Stomach (tissue), 9 donors: ENCODE results near the gene RANBP3. TPM values are rescaled to one million over a fixed set of nuclear protein-coding genes. Genes with fewer than 3 reads are reported as not detected.

Experiments used
- DNase-seq, 2 donors: peaks; one replicate each; pipeline versions ENCODE4 v3.0.0 to v3.0.0-alpha.2; 2013 to 2019
- H3K27ac ChIP-seq, 5 donors: fragments of 200-600 bp in 4 of 5; sonication (generic) in 4 of 5; one replicate each; pipeline ENCODE4 v1.5.1; 2013 to 2019; ENCODE audit warnings: mild to moderate bottlenecking in 1 of 5, moderate library complexity in 1 of 5
- H3K27me3 ChIP-seq, 3 donors: fragments of 200-600 bp; sonication (generic); one replicate each; pipeline ENCODE4 v1.5.1; 2017 to 2019; ENCODE audit warnings: mixed run types in 1 of 3
- H3K36me3 ChIP-seq, 4 donors: fragments of 200-600 bp; sonication (generic); 1 replicate in 3 of 4; 2 replicates in 1 of 4; pipeline ENCODE4 v1.5.1; 2016 to 2019
- H3K4me1 ChIP-seq, 4 donors: fragments of 200-600 bp; sonication (generic); one replicate each; pipeline ENCODE4 v1.5.1; 2016 to 2019
- H3K4me3 ChIP-seq, 4 donors: fragments of 200-600 bp; sonication (generic) in 3 of 4; one replicate each; pipeline ENCODE4 v1.5.1; 2016 to 2019; ENCODE audit warnings: mild to moderate bottlenecking in 1 of 4
- H3K9me3 ChIP-seq, 4 donors: fragments of 200-600 bp; sonication (generic); one replicate each; pipeline ENCODE4 v1.5.1; 2016 to 2019
- EP300 ChIP-seq: sonication (generic); formaldehyde crosslinking; IDR thresholded peaks from one replicate; pipeline ENCODE4 v1.6.1; 2017; ENCODE audit warnings: antibody characterized with exemption
- POLR2A ChIP-seq, 4 donors: fragments of 450-650 bp; IDR thresholded peaks; one replicate each; pipeline ENCODE4 v1.6.1; 2016; ENCODE audit warnings: antibody characterized with exemption in 4 of 4, control low read depth in 2 of 4, mild to moderate bottlenecking in 1 of 4, moderate library complexity in 1 of 4
- POLR2AphosphoS5 ChIP-seq, 3 donors: sonication (generic); formaldehyde crosslinking; IDR thresholded peaks; one replicate each; pipeline ENCODE4 v1.6.1; 2016; ENCODE audit warnings: antibody characterized with exemption in 3 of 3
- WGBS, 5 donors: extraction: QIAGEN DNeasy Blood & Tissue Kit in 3 of 5; methylation state at CpG; one replicate each; pipeline versions ENCODE4 v1.1.5 to v1.1.7; 2013 to 2018; 5-methylcytosine and 5-hydroxymethylcytosine counted together
- intact Hi-C: fragments of 100-400 bp; cut with DNase I; formaldehyde crosslinking; loops from one replicate; pipeline ENCODE4 v1.15.1; 2023; ENCODE audit warnings: low total_unique reads
- polyA plus RNA-seq, 3 donors: library from polyadenylated mRNA; stranded (reverse); fragments of 200-250 nt; gene quantifications; one replicate each; pipeline ENCODE4 v1.2.3, GENCODE V29; 2013
- total RNA-seq, 5 donors: library from RNA; depleted of rRNA; stranded (reverse); fragments of >200 nt; gene quantifications; one replicate each; pipeline versions ENCODE4 v1.1.0 to v1.2.3, GENCODE V29; 2014 to 2016
- TF ChIP-seq, protein P1 (sequence below), 7 experiments: fragments of 450-650 bp in 4 of 7; fragments of 200-600 bp in 3 of 7; sonication (generic) in 3 of 7; IDR thresholded peaks; one replicate each; pipeline ENCODE4 v1.5.1; 2016 to 2019; ENCODE audit warnings: antibody characterized with exemption in 7 of 7, control low read depth in 2 of 7, mild to moderate bottlenecking in 1 of 7
- donor health status: healthy with polysubstance abuse.
- donor health status: Bipolar disorder and iron deficiency.
- donor health status: healthy.

The RANBP3 gene
- total and polyA plus RNA-seq, 8 donors: 27.7 to 235 (median 39.2) TPM

DNA sequence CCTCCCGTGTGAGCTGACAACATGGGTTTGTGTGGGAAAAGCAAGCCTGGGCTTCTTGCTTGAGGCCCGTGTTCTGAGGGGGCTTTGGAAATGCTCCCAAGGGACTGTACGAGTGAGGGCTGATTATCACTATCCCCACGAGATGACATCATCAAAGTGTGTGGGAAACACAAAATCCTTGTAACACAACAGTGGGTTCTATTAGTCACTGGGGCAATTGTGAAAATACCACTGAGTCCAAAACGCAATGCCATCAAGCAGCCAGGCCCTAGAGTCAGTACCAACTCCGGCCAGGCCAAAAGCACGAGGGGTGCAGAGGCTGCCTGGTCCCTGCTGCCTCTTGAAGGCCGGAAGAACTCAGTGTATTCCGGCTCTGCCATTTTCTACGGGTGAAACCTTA lies 34.3 kb downstream of the RANBP3 start:
- peaks cover 18 to 38% (median 33%) of the 10 kb centered on the region in 4 donors for H3K36me3 ChIP-seq
- 59 to 76% (median 66%) methylated on average over 10 of the region's 10 CpGs for WGBS, 5 donors
- no peak overlapping the region for H3K4me3 ChIP-seq
- intact Hi-C loops: no loop called here
- H3K27me3 ChIP-seq: no peaks in the 10 kb centered on the region
- H3K27ac ChIP-seq: peak overlapping the region in 4 of 5 donors; percentile 57 to 84 (median 64)
- H3K4me1 ChIP-seq: peaks cover 44 to 82% (median 56%) of the 10 kb centered on the region in 4 donors
- no peaks in the 10 kb centered on the region for H3K9me3 ChIP-seq
- no peak for TF ChIP-seq POLR2A (IDR thresholded peaks at IDR 0.05)
- TF ChIP-seq POLR2AphosphoS5 (IDR thresholded peaks at IDR 0.05): no peak
- TF ChIP-seq, protein P1, sequence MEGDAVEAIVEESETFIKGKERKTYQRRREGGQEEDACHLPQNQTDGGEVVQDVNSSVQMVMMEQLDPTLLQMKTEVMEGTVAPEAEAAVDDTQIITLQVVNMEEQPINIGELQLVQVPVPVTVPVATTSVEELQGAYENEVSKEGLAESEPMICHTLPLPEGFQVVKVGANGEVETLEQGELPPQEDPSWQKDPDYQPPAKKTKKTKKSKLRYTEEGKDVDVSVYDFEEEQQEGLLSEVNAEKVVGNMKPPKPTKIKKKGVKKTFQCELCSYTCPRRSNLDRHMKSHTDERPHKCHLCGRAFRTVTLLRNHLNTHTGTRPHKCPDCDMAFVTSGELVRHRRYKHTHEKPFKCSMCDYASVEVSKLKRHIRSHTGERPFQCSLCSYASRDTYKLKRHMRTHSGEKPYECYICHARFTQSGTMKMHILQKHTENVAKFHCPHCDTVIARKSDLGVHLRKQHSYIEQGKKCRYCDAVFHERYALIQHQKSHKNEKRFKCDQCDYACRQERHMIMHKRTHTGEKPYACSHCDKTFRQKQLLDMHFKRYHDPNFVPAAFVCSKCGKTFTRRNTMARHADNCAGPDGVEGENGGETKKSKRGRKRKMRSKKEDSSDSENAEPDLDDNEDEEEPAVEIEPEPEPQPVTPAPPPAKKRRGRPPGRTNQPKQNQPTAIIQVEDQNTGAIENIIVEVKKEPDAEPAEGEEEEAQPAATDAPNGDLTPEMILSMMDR (IDR thresholded peaks at IDR 0.05): no peak
- TF ChIP-seq EP300: no peak
- no peak for DNase-seq

DNA sequence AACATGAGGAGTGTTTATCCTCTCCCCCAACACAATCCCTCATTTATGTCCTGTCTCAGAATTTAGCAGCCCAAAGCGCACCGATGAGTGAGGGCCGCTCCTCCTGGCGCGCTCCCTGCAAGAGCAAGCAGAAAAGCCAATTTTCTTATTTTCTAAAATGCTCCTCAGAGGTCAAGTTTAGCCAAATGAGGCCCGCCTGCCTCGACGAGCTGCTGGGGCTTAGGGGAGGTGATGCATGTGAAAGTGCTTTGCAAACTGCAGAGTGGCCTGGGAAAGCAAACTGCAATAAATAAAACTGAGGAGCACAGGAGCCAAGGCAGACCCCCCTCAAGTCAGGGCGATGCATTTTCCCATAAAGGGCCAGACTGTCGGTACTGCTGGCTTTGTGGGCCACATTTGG lies 34.9 kb downstream of the RANBP3 start:
- intact Hi-C loops: no loop called here
- H3K27me3 ChIP-seq: no peaks in the 10 kb centered on the region
- no peaks in the 10 kb centered on the region for H3K9me3 ChIP-seq
- DNase-seq: peak in 1 of 2 donors; percentile 64
- TF ChIP-seq EP300 (no peak), POLR2A (IDR thresholded peaks at IDR 0.05) (no peak)
- H3K4me3 ChIP-seq: no peak overlapping the region
- H3K4me1 ChIP-seq: peaks cover 38 to 76% (median 51%) of the 10 kb centered on the region in 4 donors
- WGBS, 5 donors: 63 to 82% (median 77%) methylated on average over 10 of the region's 10 CpGs
- H3K27ac ChIP-seq: peak overlapping the region in 4 of 5 donors; percentile 57 to 84 (median 64)
- peaks cover 18 to 43% (median 38%) of the 10 kb centered on the region in 4 donors for H3K36me3 ChIP-seq

DNA sequence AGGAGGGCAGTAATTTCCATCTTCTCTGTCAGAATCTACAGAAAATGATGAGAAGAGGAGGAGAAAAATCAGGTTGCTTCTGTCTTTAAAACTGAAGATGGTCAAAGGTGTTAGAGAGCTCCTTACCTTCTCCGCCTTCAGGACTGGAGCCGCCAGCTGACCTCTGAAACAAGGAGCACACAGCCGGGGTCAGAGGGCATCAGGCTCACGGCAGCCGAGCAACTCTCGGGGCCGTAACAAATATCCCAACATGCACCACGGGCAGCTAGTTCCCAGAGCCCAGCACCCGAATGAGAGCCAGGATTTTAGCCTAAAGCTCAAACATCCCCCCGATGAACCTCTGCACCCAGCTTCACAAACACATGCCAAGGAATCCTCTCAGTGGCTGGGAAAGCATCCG lies 36.3 kb downstream of the RANBP3 start:
- H3K4me3 ChIP-seq: no peak overlapping the region
- peaks cover 22 to 54% (median 49%) of the 10 kb centered on the region in 4 donors for H3K36me3 ChIP-seq
- no peaks in the 10 kb centered on the region for H3K9me3 ChIP-seq
- TF ChIP-seq EP300 (no peak), POLR2AphosphoS5 (IDR thresholded peaks at IDR 0.05) (no peak), POLR2A (IDR thresholded peaks at IDR 0.05) (no peak)
- TF ChIP-seq, protein P1 (IDR thresholded peaks at IDR 0.05): no peak
- H3K27me3 ChIP-seq: no peaks in the 10 kb centered on the region
- intact Hi-C loops: no loop called here
- WGBS, 5 donors: 70 to 77% (median 73%) methylated on average over 9 to 11 of the region's 11 CpGs
- peak overlapping the region in 4 of 5 donors; percentile 57 to 84 (median 64) for H3K27ac ChIP-seq
- DNase-seq: no peak
- H3K4me1 ChIP-seq: peaks cover 26 to 68% (median 37%) of the 10 kb centered on the region in 4 donors

DNA sequence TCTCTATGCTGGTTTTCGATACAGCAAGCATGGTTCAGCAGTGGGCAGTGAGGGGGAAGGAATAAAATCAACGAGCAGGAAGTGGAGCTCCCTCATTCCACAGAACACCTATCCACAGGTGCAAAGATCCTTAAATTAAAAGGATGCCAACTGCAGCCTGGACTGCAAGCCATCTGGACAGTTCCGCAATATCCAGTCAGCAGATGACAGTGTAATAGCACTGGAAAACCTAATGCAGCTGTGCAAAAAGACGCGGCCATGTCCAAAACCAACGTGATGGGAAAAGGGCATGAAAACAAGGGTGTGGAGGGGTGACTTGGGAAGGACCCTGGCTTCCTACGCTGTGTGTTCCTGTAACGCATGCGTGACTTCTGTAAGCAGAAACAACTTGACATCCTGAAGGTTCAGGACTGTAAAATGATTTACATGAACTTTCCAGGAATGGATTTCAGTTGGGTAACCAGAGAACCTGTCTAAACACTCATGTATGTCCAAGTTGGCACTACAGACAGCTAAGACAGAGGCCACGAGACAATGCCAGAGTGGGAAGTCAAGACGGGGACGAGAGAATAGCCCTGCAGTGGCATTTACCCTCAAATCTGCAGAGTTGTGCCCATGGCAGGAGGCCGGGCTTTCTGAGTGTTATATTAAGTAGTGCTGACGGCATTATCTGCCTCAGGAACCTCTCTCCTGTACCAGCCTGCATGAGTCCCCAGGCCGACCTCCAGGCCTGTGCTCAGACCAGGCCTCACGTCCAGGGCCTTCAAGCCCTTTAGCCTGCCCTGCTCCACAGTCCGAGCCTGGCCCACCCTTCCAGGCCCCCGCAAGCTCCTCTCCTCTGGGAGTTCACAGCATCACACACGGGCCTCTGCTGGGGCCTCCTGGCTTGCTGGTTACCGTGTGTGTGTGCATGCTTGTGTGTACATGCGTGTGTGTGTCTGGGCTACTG lies 37.4 kb downstream of the RANBP3 start:
- TF ChIP-seq, protein P1 (IDR thresholded peaks at IDR 0.05): no peak
- TF ChIP-seq POLR2AphosphoS5 (IDR thresholded peaks at IDR 0.05): no peak
- no peak for TF ChIP-seq POLR2A (IDR thresholded peaks at IDR 0.05)
- TF ChIP-seq EP300: no peak
- no peak overlapping the region for H3K4me3 ChIP-seq
- H3K27me3 ChIP-seq: no peaks in the 10 kb centered on the region
- H3K27ac ChIP-seq: peak overlapping the region in 2 of 5 donors; percentile 8 to 84
- no peak for DNase-seq
- peaks cover 22 to 61% (median 55%) of the 10 kb centered on the region in 4 donors for H3K36me3 ChIP-seq
- H3K4me1 ChIP-seq: peaks cover 27 to 70% (median 35%) of the 10 kb centered on the region in 4 donors
- WGBS, 5 donors: 87 to 93% (median 89%) methylated on average over 17 to 21 of the region's 21 CpGs
- no peaks in the 10 kb centered on the region for H3K9me3 ChIP-seq
- intact Hi-C loops: no loop called here
